LoVo (cell line): Measurements from ENCODE around the gene MRPS18A.
"Not testable (repeated sequence)": the region's sequence is repeated elsewhere in the genome, so short reads cannot be mapped to it uniquely, and the experiment has no call there.

Source experiments
- DNase-seq: peaks from one replicate; pipeline ENCODE4 v3.0.0-alpha.2; 2016; ENCODE audit warnings: low spot score

Gene MRPS18A

DNA sequence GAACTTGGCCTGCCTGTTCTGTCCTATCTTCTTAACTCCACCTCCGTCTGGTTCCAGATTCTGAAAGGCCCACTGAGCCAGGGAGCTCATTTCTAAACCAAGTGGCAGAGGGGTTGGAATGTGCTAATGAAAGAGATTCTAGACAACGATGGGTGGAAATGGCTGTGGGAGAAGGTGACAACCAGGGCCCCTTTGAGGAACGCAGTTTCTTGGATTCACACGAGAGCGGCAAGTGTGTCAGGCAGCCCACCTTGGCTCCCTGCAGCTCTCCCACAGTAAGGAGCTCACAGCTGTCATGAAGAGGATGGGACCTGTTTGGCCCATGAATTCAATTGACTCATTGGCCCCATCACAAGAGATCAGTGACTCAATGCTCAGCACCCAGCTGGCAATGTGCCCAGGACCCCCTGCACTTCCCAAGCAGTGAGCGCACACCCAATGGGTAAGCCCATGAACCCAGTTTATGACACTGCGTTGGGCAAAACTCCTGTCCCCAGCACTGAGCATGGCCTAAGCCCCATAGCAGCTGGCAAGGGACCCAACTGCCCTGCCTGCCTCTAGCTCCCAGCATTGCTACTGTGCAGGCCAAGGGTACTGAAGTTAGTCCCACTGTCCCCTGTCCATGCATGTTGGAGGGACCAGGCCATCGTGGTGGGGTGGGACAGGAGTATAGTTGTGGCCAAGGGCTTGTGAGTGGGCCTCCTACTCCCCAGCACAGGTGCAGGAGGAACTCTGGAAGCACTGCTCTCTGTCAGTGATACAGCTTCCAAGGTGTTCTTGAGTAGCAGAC is 16.4 kb downstream of the MRPS18A start:
- DNase-seq: no peak

DNA sequence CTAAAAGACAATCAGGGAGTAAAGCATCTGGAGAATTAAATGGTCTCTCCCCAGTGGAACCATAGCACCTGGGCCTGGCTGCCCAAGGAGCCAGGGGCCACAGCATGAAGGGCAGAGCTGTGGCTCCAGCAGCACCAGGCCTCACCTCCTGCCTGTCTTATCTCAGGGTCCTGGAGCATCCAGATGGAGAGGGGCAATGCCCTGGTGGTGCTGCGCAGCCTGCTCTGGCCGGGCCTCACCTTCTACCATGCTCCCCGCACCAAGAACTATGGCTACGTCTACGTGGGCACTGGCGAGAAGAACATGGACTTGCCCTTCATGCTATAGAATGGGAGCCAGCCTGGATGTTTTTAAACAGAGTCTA is 17.0 kb downstream of the MRPS18A start:
- DNase-seq: no peak

DNA sequence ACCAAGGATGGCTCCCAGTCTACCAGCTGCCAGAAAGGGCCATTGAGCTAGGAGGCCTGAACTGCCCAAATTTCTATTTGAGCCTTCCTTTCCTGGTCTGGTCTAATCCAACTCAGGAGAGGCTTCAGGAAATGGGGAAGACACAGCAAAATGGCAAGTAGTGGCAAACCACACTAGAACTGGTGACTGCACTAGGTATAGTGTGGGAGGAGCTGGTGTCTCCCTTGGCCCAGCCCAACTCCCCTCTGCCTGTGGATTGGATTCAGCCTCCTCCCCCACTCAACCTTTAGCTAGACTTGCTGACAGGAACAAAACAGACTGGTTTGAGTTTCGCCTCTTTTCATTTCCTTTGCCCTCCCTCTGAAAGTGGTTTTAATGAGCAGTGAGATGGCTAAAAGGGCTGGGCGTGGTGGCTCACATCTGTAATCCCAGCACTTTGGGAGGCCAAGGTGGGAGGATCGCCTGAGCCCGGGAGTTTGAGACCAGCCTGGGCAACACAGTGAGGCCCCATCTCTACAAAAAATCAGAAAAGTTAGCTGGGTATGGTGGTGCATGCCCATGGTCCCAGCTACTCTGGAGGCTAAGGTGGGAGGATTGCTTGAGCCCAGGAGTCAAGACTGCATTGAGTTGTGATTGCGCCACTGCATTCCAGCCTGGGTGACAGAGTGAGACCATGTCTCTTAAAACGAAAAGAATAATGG is 17.5 kb downstream of the MRPS18A start:
- DNase-seq: no peak

DNA sequence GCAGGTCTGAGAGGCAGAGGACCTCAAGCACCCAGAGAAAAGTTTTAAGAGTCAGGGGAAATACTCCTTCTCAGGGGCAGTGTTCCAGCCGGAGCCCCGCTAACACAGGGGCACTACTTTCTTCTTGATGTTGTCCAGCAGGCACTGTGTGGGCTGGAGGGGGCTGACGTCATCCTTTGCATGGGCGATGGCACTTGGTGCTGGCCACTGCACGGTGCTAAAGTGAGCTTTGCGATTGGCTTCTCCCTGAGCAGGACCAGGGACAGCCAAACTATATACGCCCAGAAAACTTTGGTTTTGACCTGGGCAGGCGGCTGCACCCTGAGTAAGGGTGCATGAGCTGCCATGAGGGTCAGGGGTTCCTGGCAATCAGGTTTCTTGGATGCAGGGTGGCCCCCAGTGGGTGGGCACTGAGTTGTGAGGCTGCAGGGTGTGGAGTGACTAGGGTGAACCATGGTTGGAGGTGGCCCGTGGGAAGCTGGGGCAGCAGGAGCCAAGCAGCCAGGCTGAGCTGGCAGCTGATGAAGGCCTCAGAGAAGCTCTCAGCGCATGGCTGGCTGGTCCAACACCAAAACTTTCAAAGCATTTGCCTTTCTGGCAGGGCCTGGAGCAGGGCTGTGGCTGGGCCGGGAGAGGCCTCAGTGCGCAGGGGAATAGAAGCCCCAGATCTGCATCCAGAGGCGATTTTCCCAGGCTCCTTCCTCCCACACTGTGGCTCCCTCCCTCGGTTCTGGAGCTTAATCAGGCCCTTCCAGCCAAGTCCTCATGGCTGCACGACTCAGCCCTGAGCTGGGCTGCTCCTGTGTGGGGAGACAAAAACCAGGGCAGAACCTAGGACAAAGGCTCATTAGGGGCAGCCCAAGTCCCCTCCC is 18.3 kb downstream of the MRPS18A start:
- no peak for DNase-seq

DNA sequence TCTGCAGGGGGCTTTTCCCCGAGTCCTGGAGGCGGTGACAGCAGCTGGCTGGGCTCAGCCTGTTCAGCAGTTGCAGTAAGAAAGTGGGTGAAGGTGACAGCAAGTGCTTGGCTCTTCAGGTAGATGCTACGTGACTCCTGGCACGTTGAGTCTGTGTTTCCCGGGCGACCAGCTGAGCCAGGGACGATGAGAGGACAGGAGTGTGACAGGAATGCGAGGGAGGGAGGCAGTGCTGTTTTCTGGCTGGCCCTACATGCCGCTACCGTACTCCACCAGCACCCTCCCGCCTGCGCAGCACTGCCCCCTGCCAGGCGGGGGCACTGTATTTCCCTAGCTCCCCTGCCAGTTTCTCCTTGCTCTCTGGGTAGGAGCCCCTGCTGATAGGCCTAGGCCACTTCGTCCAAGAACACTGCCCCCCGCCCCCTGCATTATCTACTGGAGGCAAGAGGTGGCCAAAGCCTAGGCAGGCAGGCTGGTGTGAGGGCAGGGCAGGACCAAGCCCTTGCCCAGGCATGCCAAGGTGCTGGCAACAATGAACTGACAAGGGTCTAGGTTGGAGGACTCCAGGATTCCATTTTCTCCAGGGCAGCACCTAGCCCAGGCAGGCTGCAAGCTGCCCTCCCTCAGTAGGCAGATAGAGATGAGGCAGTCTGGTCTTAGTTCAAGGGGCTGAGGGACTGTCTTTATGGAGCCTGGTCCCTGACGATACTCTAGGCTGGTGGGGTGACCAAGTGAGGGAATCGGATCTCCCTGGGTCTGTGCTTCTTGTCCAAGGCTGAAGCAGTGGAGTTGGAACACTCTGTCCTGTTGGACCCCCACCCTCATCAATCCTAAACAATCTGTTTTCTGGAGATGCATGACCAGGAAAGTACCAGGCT is 19.2 kb downstream of the MRPS18A start:
- peak; percentile 37 for DNase-seq

DNA sequence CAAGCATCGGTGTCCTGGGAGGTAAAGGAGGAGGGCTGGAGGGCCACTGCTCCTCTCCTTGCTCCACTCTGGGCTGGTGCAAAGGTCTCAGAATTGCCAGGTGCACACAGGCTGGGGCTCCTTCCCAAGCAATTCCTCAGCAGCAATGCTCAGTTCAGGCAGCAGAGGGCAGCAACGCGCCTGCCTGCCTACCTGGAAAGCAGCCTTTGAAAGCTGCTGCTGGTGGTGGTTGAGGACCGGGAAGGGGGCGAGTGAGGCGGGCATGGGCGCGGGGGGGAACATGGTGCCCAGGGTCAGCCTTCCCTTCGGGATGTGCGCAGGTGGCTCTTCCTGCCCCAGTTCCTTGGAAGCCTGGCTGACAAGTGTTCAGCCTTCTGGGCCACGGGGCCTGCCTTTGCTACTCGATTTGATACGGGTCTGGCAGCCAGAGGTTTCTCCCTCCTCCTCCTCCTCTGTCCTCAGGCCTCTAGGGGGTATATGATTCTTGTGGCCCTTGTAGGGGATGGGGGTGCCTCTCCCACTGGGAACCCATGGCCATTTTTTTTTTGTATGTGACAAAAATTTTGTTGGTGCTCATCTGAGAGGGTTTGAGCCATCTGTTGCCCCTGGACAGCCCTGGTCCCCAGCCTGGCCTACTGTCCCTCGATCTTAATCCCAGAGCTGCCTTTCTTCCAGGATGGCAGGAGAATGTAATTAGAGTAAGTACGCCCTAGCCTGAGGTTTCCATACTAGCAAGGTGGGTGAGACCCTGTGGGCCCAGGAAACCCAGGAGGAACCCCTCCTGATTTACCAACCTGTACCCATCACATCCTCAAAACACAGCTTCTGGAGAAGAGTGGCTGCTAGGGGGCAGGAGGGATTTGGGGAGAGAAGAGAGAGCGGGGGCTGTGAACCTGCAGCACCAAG is 20.1 kb downstream of the MRPS18A start:
- DNase-seq: peak; percentile 69

DNA sequence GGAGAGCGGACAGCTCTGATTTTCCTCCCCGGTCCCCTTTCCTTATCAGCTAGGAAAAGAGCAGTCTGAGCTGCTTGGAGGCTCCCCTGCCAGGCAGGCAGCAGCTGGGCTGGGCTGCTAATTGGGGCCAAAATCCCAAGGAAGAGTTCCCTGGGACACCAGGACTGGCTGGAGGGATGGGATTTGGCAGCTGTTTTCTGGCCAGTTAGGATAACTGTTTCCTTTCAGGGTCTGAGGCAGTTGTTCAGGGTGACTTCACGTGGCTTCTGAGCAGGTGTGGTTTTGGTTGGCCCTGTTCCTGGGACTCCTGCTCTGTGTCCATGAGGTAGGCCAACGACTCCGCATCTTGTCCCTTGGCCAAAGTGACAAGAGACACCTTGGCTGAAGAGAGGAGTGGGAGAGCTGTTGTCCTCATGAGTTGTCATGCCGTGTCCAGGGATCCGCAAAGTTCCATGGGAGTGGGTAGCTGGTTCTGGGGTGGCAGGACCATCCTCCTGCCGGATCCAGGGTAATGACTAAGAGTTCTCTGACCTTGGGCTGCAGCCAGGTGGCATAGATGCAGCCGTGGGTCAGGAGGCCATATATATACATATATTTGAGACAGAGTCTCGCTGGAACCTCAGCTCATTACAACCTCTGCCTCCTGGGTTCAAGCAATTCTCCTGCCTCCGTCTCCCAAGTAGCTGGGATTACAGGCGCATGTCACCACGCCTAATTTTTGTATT is 21.2 kb downstream of the MRPS18A start:
- no peak for DNase-seq

DNA sequence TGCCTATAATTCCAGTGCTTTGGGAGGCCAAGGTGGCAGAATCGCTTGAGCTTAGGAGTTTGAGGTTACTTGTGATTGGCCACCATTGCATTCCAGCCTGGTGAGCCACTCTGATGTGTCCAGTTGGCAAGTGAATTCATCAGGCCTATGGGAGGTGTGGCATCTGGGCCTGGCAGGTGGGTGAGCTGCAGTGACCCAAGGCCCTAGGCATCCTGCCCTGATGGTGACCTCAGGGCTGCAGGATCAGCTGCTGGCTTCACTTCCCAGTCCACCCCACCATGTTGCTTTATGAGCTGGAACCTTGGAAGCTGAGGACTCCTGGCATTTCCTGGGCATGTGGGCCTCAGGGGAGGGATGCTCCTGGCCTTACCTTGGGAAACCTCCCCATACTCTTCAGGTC is 22.2 kb downstream of the MRPS18A start:
- DNase-seq: peak; percentile 52

DNA sequence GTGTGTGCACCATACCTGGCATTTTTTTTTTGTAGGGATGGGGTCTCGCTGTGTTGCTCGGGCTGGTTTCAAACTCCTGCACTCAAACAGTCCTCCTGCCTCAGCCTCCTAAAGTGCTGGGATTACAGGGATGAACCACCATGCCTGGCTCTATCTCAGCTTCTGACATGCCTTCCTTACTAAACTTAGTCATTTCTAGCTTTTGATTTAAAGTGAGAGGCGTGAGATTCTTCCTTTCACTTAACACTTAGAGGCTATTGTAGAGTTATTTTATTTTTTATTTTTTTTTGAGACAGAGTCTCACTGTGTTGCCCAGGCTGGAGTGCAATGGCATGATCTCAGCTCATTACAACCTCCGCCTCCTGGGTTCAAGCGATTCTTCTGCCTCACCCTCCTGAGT is 24.6 kb downstream of the MRPS18A start:
- DNase-seq: not testable (repeated sequence)

DNA sequence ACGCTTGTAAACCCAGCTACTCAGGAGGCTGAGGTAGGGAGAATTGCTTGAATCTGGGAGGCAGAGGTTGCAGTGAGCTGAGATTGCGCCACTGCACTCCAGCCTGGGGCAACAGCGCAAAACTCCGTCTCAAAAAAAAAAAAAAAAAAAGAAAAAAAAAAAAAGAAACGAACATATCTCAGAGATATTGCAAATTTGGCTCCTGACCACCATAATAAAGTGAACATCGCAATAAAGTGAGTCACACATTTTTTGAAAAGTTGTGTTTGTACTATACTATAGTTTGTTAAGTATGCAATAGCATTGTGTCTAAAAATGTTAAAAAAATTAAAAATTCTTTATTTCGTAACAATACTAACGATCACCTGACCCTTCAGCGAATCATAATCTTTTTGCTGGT is 29.4 kb downstream of the MRPS18A start:
- DNase-seq: no peak

DNA sequence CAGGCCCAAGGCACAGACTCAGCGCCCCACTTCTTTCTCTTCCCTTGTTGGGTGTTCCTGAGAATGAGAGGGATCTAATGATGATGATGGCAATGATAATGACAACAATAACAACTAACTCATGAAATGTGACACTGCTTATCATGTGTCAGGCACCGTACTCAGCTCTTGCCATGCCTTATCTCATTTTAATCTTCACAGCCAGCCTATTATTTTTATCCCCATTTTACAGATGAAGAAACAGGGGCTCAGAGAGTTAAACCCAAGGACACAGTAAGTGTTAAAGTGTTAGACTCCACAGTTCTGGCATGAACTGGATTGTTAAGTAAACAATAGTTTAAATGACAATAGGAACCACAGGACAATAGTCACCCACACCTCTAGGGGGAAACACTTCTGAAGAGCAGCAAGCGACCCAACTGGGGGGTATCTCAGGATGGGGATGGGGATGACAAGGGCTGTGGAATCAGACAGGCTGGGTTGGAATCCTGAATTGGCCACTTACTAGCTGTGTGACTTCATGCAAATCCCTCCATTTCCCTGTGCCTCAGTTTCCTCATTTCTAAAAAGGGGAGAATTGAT is 30.3 kb downstream of the MRPS18A start:
- no peak for DNase-seq

DNA sequence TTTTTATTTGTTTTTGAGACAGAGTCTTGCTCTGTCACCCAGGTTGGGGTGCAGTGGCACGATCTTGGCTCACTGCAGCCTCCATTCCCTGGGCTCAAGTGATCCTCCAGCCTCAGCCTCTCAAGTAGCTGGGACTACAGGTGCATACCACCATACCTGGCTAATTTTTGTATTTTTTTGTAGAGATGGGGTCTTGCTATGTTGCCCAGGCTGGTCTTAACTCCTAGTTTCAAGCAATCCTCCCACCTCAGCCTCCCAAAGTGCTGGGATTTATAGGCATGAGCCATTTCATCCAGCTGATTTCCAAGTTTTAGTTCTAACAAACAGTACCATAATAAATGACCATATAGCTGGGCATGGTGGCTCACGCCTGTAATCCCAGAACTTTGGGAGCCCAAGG is 34.8 kb downstream of the MRPS18A start:
- not testable (repeated sequence) for DNase-seq

DNA sequence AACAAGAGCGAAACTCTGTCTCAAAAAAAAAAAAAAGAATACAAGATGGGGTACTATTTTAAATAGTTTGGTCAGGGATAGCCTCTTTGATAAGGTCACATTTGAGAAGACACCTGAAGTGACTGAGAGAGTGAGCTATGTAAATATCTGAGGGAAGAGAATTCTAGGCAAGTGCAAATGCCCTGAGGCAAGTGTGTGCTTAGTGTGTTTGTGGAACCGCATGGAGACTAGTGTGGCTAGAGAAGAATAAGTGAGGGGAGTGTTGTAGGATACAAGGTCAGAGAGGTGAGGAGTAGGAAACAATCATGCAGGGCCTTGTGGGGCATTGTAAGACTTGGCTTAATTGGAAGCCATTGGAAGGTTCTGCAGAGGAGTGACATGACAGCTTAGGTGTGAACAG is 39.3 kb downstream of the MRPS18A start:
- DNase-seq: no peak

DNA sequence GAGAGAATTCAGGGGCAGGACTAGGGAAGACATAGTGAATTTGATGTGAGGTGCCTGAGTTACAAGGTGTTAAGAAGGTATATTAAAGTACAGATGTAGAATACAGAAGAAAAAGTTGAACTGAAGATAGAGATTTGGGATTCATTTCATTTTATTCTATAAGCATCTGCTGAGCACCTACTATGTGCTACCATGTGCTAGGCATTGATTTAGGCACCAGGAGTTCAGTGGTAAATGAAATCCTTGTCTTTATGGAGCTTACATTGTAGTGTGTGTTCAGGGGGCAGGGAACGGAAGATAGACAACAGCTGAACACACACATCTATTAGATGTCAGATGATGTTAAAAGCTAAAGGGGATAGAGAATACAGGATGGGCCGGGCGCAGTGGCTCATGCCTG is 40.0 kb downstream of the MRPS18A start:
- no peak for DNase-seq

DNA sequence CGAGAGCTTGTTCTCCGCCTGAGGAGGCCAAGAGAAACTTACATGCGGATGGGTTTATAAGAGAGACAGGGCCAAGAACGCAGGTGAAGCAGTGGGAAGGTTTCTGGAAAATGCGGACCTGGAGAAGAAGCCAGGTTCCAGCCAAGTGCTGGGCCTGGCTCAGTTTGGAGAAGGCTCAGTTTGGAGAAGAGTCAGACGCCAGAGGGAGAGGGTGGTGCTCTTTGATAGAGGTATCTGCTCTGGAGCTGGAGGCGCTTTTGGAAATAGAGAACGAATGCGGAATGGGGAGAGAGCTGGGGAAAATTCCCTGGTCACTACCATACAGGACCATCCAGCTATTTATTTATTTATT is 42.0 kb downstream of the MRPS18A start:
- no peak for DNase-seq

DNA sequence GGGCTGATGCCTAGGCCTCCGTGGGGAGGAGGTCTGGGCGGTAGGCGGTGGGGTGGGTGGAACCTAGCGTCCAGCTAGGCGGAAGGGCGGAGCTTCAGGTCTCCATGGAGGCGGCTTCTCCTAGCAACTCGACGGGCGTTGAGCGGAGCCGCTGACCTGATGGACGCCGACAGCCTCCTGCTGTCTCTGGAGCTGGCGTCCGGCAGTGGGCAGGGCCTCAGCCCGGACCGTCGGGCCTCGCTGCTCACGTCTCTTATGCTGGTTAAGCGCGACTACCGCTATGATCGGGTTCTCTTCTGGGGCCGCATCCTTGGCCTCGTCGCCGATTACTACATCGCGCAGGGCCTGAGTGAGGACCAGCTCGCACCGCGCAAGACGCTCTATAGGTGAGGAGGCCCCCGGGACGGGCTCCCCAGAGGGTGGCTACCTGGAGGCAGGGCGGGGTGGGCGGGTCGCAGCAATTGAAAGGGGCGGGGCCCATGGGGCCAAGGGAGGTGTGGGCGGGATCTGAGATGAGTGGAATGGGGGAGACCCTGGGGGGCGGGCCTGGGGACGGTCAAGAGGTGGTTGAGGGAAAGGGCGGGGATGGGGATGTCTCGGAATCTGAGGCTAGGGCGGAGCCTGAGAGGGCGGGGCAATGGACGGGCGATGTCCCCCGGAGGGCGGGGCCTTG is 42.5 kb downstream of the MRPS18A start, which contains the start of gene RSPH9:
Gene RSPH9, plus strand, starts transcription at position 97 of the 673 bp plus-strand sequence. Its CDS starts 63 bp downstream, at position 160.
- no peak for DNase-seq

DNA sequence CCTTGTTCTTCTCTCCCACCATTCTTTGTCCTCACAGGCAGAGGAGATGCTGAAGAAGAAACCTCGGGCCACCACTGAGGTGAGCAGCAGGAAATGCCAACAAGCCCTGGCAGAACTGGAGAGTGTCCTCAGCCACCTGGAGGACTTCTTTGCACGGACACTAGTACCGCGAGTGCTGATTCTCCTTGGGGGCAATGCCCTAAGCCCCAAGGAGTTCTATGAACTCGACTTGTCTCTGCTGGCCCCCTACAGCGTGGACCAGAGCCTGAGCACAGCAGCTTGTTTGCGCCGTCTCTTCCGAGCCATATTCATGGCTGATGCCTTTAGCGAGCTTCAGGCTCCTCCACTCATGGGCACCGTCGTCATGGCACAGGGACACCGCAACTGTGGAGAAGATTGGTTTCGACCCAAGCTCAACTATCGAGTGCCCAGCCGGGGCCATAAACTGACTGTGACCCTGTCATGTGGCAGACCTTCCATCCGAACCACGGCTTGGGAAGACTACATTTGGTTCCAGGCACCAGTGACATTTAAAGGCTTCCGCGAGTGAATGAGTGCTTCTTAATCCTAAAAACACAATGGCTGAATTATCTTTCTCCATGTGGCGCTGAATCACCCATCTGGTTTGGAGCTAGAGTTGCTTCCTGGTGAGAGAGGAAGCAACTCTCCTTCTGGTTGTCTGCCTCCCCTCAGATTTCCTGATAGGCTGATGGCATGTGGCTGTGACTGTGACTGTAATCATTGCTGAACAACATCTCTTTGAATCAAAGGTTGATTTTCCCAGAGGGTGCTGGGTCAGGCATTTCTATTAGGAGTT is 47.4 kb downstream of the MRPS18A start:
- no peak for DNase-seq

DNA sequence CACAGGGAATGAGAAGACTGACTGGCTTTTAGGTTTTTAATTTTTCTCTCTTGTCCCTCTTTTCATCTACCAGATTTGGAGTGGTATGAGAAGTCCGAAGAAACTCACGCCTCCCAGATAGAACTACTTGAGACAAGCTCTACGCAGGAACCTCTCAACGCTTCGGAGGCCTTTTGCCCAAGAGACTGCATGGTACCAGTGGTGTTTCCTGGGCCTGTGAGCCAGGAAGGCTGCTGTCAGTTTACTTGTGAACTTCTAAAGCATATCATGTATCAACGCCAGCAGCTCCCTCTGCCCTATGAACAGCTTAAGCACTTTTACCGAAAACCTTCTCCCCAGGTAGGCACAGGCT is 51.3 kb downstream of the MRPS18A start:
- no peak for DNase-seq
